Liver (tissue), 9 donors: ENCODE results near the gene PKD2. TPM values are rescaled to one million over a fixed set of nuclear protein-coding genes. Genes with fewer than 3 reads are reported as not detected.

Experiments
- DNase-seq: peaks from one replicate; pipeline ENCODE4 v3.0.0-alpha.2; 2017; ENCODE audit warnings: low spot score
- H3K27ac ChIP-seq, 2 donors: one replicate each; pipeline ENCODE4 v1.7.0; 2013; ENCODE audit warnings: inconsistent platforms in 2 of 2, low read length in 2 of 2, control low read depth in 1 of 2, low read depth in 1 of 2, mild to moderate bottlenecking in 1 of 2
- H3K27me3 ChIP-seq, 4 donors: one replicate each; pipeline versions ENCODE4 v1.6.1 to v1.7.0; 2013; ENCODE audit warnings: low read length in 3 of 4, inconsistent platforms in 1 of 4, mild to moderate bottlenecking in 1 of 4, moderate library complexity in 1 of 4; ENCODE audit not compliant: control insufficient read depth in 4 of 4, insufficient read depth in 4 of 4
- H3K36me3 ChIP-seq, 4 donors: one replicate each; pipeline versions ENCODE4 v1.6.1 to v1.7.0; 2013; ENCODE audit warnings: low read length in 3 of 4, mild to moderate bottlenecking in 3 of 4, low read depth in 1 of 4, moderate library complexity in 1 of 4; ENCODE audit not compliant: control insufficient read depth in 4 of 4, insufficient read depth in 3 of 4
- H3K4me1 ChIP-seq, 4 donors: one replicate each; pipeline versions ENCODE4 v1.6.1 to v1.7.0; 2013; ENCODE audit warnings: low read length in 3 of 4, mild to moderate bottlenecking in 3 of 4, moderate library complexity in 1 of 4; ENCODE audit not compliant: control insufficient read depth in 4 of 4, insufficient read depth in 4 of 4
- H3K4me3 ChIP-seq, 3 donors: one replicate each; pipeline versions ENCODE4 v1.6.1 to v1.7.0; 2013; ENCODE audit warnings: low read length in 3 of 3, control low read depth in 1 of 3, low read depth in 1 of 3, mild to moderate bottlenecking in 1 of 3
- H3K9ac ChIP-seq, 2 donors: one replicate each; pipeline ENCODE4 v1.7.0; 2013; ENCODE audit warnings: low read length in 2 of 2, mild to moderate bottlenecking in 2 of 2, moderate library complexity in 2 of 2, control low read depth in 1 of 2, low read depth in 1 of 2
- H3K9me3 ChIP-seq, 4 donors: one replicate each; pipeline versions ENCODE4 v1.6.1 to v1.7.0; 2013; ENCODE audit warnings: low read length in 3 of 4; ENCODE audit not compliant: control insufficient read depth in 4 of 4
- ATF3 ChIP-seq: IDR thresholded peaks from 2 replicates; pipeline ENCODE4 v1.6.1; 2016; ENCODE audit warnings: antibody characterized with exemption
- EGR1 ChIP-seq, 2 donors: IDR thresholded peaks; 2 replicates each; pipeline ENCODE4 v1.6.1; 2016 to 2018; ENCODE audit warnings: antibody characterized with exemption in 2 of 2, low read depth in 2 of 2
- FOXA1 ChIP-seq: IDR thresholded peaks from 2 replicates; pipeline ENCODE4 v1.6.1; 2016; ENCODE audit warnings: antibody characterized with exemption
- FOXA2 ChIP-seq: IDR thresholded peaks from 2 replicates; pipeline ENCODE4 v1.6.1; 2016; ENCODE audit warnings: antibody characterized with exemption
- GABPA ChIP-seq, 2 donors: IDR thresholded peaks in 1 of 2; conservative IDR thresholded peaks in 1 of 2; 2 replicates each; pipeline ENCODE4 v1.6.1; 2016; ENCODE audit warnings: antibody characterized with exemption in 2 of 2, mild to moderate bottlenecking in 1 of 2, moderate library complexity in 1 of 2
- HNF4A ChIP-seq, 2 donors: conservative IDR thresholded peaks; 2 replicates each; pipeline ENCODE4 v1.6.1; 2016; ENCODE audit warnings: antibody characterized with exemption in 2 of 2, mild to moderate bottlenecking in 2 of 2
- HNF4G ChIP-seq: IDR thresholded peaks from 2 replicates; pipeline ENCODE4 v1.6.1; 2016; ENCODE audit warnings: antibody characterized with exemption
- JUND ChIP-seq, 2 donors: IDR thresholded peaks; 2 replicates each; pipeline ENCODE4 v1.6.1; 2016; ENCODE audit warnings: antibody characterized with exemption in 2 of 2
- MAX ChIP-seq: IDR thresholded peaks from 2 replicates; pipeline ENCODE4 v1.6.1; 2016; ENCODE audit warnings: antibody characterized with exemption
- NR2F2 ChIP-seq: IDR thresholded peaks from 2 replicates; pipeline ENCODE4 v1.6.1; 2016; ENCODE audit warnings: antibody characterized with exemption
- RAD21 ChIP-seq, 2 donors: IDR thresholded peaks; 2 replicates each; pipeline ENCODE4 v1.6.1; 2016; ENCODE audit warnings: antibody characterized with exemption in 2 of 2, mild to moderate bottlenecking in 2 of 2
- RXRA ChIP-seq, 2 donors: IDR thresholded peaks; 2 replicates each; pipeline ENCODE4 v1.6.1; 2017 to 2018; ENCODE audit warnings: antibody characterized with exemption in 2 of 2, mild to moderate bottlenecking in 1 of 2
- SP1 ChIP-seq: IDR thresholded peaks from 2 replicates; pipeline ENCODE4 v1.6.1; 2018; ENCODE audit warnings: antibody characterized with exemption, mild to moderate bottlenecking
- TAF1 ChIP-seq: conservative IDR thresholded peaks from 2 replicates; pipeline ENCODE4 v1.6.1; 2016; ENCODE audit warnings: antibody characterized with exemption, mild to moderate bottlenecking
- YY1 ChIP-seq: IDR thresholded peaks from 2 replicates; pipeline ENCODE4 v1.6.1; 2016; ENCODE audit warnings: antibody characterized with exemption, mild to moderate bottlenecking
- WGBS: extraction: QIAGEN DNeasy Blood & Tissue Kit; methylation state at CpG from one replicate; pipeline ENCODE4 v1.1.7; 2013; 5-methylcytosine and 5-hydroxymethylcytosine counted together
- polyA plus RNA-seq, 2 donors: library from polyadenylated mRNA; stranded (reverse) in 1 of 2; unstranded in 1 of 2; fragments of 200-250 nt in 1 of 2; fragments of >200 nt in 1 of 2; fragmentation: Nextera tagmentation in 1 of 2; extraction: Ambion mirVana in 1 of 2; gene quantifications; one replicate each; pipeline versions ENCODE4 v1.2.1 to v1.2.3, GENCODE V29; 2013 to 2015
- total RNA-seq, 2 donors: library from RNA; depleted of rRNA; stranded (reverse); fragments of >200 nt; gene quantifications; one replicate each; pipeline ENCODE4 v1.2.3, GENCODE V29; 2014
- TF ChIP-seq, protein P1 (sequence below): IDR thresholded peaks from 2 replicates; pipeline ENCODE4 v1.6.1; 2016; ENCODE audit warnings: antibody characterized with exemption
- TF ChIP-seq, protein P2 (sequence below): fragments of 150-350 bp; IDR thresholded peaks from 2 replicates; pipeline ENCODE4 v1.5.1; 2017; ENCODE audit warnings: improper control_type of control experiment, low read depth, low read length; ENCODE audit not compliant: missing input control
- TF ChIP-seq, protein P3 (sequence below): IDR thresholded peaks from 2 replicates; pipeline ENCODE4 v1.6.1; 2016; ENCODE audit warnings: antibody characterized with exemption, mild to moderate bottlenecking
- donor health status: healthy.
- donor health status: healthy.
- donor health status: healthy.
- donor health status: healthy.
- donor health status: healthy.

PKD2 gene
- total and polyA plus RNA-seq, 4 donors, result 1.5 to 11.4 (median 7.1) TPM

DNA sequence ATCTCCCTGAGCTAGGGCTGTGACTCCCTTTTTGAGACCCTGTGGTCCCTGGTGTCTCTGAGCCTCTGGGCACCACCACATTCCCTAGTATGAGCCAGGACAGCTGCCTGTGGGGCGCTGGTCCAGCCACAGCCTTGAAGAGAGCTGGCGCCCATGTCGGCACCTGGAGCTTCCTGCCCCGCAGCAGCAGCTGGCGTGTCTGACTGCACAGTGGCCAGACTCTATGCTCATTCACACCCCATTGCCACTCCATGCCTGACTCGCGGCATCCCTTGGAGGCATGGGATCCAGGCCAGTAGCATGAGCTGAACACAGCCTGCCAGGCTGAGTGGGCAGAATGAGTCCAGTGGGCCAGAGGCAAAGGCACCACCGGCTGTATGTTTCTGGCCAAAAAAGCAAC is 40.2 kb upstream of the PKD2 start:
- Histone ChIP-seq H3K9me3 (no peaks in the 10 kb centered on the region), H3K27me3 (no peaks in the 10 kb centered on the region), H3K36me3 (no peaks in the 10 kb centered on the region), H3K27ac (no peak overlapping the region), H3K4me3 (no peak overlapping the region), H3K9ac (no peak overlapping the region), H3K4me1 (no peaks in the 10 kb centered on the region)
- no peak for DNase-seq
- WGBS, result 94% methylated on average over 8 of the region's 8 CpGs
- TF ChIP-seq JUND (IDR thresholded peaks at IDR 0.05) (no peak), ATF3 (no peak), SP1 (no peak)
- TF ChIP-seq, protein P1, sequence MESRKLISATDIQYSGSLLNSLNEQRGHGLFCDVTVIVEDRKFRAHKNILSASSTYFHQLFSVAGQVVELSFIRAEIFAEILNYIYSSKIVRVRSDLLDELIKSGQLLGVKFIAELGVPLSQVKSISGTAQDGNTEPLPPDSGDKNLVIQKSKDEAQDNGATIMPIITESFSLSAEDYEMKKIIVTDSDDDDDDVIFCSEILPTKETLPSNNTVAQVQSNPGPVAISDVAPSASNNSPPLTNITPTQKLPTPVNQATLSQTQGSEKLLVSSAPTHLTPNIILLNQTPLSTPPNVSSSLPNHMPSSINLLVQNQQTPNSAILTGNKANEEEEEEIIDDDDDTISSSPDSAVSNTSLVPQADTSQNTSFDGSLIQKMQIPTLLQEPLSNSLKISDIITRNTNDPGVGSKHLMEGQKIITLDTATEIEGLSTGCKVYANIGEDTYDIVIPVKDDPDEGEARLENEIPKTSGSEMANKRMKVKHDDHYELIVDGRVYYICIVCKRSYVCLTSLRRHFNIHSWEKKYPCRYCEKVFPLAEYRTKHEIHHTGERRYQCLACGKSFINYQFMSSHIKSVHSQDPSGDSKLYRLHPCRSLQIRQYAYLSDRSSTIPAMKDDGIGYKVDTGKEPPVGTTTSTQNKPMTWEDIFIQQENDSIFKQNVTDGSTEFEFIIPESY, result no peak

GRCh38 chr4:87970121-87970520 is 37.3 kb upstream of the PKD2 start:
- Histone ChIP-seq H3K36me3 (no peaks in the 10 kb centered on the region), H3K4me1 (peaks cover 0 to 6% (median 2%) of the 10 kb centered on the region in 4 donors), H3K27ac (no peak overlapping the region), H3K9me3 (no peaks in the 10 kb centered on the region), H3K4me3 (no peak overlapping the region), H3K9ac (no peak overlapping the region), H3K27me3 (no peaks in the 10 kb centered on the region)
- WGBS, result 67% methylated on average over 2 of the region's 2 CpGs
- TF ChIP-seq RAD21 (IDR thresholded peaks at IDR 0.05), result no peak
- no peak for TF ChIP-seq HNF4A (conservative IDR thresholded peaks at IDR 0.05)
- no peak for TF ChIP-seq GABPA (IDR thresholded peaks at IDR 0.05 in 1 of 2, conservative IDR thresholded peaks at IDR 0.05 in 1 of 2)
- no peak for TF ChIP-seq HNF4G
- TF ChIP-seq ATF3, result no peak
- no peak for TF ChIP-seq SP1
- TF ChIP-seq JUND (IDR thresholded peaks at IDR 0.05), result no peak
- TF ChIP-seq TAF1, result no peak
- no peak for TF ChIP-seq MAX
- TF ChIP-seq YY1, result no peak
- TF ChIP-seq, protein P2, sequence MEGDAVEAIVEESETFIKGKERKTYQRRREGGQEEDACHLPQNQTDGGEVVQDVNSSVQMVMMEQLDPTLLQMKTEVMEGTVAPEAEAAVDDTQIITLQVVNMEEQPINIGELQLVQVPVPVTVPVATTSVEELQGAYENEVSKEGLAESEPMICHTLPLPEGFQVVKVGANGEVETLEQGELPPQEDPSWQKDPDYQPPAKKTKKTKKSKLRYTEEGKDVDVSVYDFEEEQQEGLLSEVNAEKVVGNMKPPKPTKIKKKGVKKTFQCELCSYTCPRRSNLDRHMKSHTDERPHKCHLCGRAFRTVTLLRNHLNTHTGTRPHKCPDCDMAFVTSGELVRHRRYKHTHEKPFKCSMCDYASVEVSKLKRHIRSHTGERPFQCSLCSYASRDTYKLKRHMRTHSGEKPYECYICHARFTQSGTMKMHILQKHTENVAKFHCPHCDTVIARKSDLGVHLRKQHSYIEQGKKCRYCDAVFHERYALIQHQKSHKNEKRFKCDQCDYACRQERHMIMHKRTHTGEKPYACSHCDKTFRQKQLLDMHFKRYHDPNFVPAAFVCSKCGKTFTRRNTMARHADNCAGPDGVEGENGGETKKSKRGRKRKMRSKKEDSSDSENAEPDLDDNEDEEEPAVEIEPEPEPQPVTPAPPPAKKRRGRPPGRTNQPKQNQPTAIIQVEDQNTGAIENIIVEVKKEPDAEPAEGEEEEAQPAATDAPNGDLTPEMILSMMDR, result no peak
- no peak for TF ChIP-seq FOXA2
- no peak for TF ChIP-seq RXRA (IDR thresholded peaks at IDR 0.05)
- no peak for TF ChIP-seq FOXA1
- TF ChIP-seq EGR1 (IDR thresholded peaks at IDR 0.05; ENCODE audit: low read depth in 2 of 2), result no peak
- no peak for TF ChIP-seq NR2F2
- TF ChIP-seq, protein P1, result no peak
- TF ChIP-seq, protein P3, sequence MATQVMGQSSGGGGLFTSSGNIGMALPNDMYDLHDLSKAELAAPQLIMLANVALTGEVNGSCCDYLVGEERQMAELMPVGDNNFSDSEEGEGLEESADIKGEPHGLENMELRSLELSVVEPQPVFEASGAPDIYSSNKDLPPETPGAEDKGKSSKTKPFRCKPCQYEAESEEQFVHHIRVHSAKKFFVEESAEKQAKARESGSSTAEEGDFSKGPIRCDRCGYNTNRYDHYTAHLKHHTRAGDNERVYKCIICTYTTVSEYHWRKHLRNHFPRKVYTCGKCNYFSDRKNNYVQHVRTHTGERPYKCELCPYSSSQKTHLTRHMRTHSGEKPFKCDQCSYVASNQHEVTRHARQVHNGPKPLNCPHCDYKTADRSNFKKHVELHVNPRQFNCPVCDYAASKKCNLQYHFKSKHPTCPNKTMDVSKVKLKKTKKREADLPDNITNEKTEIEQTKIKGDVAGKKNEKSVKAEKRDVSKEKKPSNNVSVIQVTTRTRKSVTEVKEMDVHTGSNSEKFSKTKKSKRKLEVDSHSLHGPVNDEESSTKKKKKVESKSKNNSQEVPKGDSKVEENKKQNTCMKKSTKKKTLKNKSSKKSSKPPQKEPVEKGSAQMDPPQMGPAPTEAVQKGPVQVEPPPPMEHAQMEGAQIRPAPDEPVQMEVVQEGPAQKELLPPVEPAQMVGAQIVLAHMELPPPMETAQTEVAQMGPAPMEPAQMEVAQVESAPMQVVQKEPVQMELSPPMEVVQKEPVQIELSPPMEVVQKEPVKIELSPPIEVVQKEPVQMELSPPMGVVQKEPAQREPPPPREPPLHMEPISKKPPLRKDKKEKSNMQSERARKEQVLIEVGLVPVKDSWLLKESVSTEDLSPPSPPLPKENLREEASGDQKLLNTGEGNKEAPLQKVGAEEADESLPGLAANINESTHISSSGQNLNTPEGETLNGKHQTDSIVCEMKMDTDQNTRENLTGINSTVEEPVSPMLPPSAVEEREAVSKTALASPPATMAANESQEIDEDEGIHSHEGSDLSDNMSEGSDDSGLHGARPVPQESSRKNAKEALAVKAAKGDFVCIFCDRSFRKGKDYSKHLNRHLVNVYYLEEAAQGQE, result no peak
- no peak for DNase-seq
